HepG2 (cell line): ENCODE data around the gene GSC2. TPM values are rescaled to one million over a fixed set of nuclear protein-coding genes. Genes with fewer than 3 reads are reported as not detected.

Experiments used
- BRF2 ChIP-seq: sonication (generic); formaldehyde crosslinking; IDR thresholded peaks from 2 replicates; pipeline ENCODE4 v1.8.1; 2022; ENCODE audit warnings: mild to moderate bottlenecking, missing genetic modification reagents
- CENPT ChIP-seq: sonication (generic); formaldehyde crosslinking; IDR thresholded peaks from 2 replicates; pipeline ENCODE4 v1.8.0; 2022; ENCODE audit warnings: low read depth, mild to moderate bottlenecking, moderate library complexity, missing genetic modification reagents
- FIP1L1 ChIP-seq: fragments of 200-400 bp; formaldehyde crosslinking; IDR thresholded peaks from 2 replicates; pipeline ENCODE4 v1.6.1; 2018; ENCODE audit warnings: low read depth, mild to moderate bottlenecking, low read length, moderate library complexity, borderline replicate concordance; ENCODE audit not compliant: insufficient read depth
- FOXP1 ChIP-seq, 2 experiments: fragments of 450-650 bp in 1 of 2; IDR thresholded peaks; 2 replicates each; pipeline ENCODE4 v1.6.1; 2017 to 2018; ENCODE audit warnings: antibody characterized with exemption in 1 of 2
- HHEX ChIP-seq: IDR thresholded peaks from 2 replicates; pipeline ENCODE4 v1.6.1; 2016; ENCODE audit warnings: control low read depth
- JARID2 ChIP-seq: sonication (generic); formaldehyde crosslinking; IDR thresholded peaks from 2 replicates; pipeline ENCODE4 v1.8.1; 2023; ENCODE audit warnings: missing genetic modification reagents, inconsistent platforms; ENCODE audit not compliant: insufficient replicate concordance
- JUND ChIP-seq: sonication (generic); formaldehyde crosslinking; IDR thresholded peaks from 2 replicates; pipeline ENCODE4 v1.8.0; 2022; ENCODE audit warnings: mild to moderate bottlenecking, missing genetic modification reagents
- MAX ChIP-seq: IDR thresholded peaks from 2 replicates; pipeline ENCODE4 v1.6.1; 2012; ENCODE audit warnings: inconsistent platforms
- MTF1 ChIP-seq: sonication (generic); formaldehyde crosslinking; IDR thresholded peaks from 2 replicates; pipeline ENCODE4 v1.5.0; 2020; ENCODE audit warnings: missing genetic modification reagents
- PAX8 ChIP-seq: sonication (generic); formaldehyde crosslinking; IDR thresholded peaks from 2 replicates; pipeline ENCODE4 v1.8.0; 2022; ENCODE audit warnings: mild to moderate bottlenecking, missing genetic modification reagents, borderline replicate concordance
- PRDM15 ChIP-seq: sonication (generic); formaldehyde crosslinking; IDR thresholded peaks from 2 replicates; pipeline ENCODE4 v1.4.0; 2020; ENCODE audit warnings: missing genetic modification reagents
- SNAPC4 ChIP-seq: sonication (generic); formaldehyde crosslinking; IDR thresholded peaks from 2 replicates; pipeline ENCODE4 v1.4.0; 2020; ENCODE audit warnings: mild to moderate bottlenecking, missing genetic modification reagents
- SP5 ChIP-seq: IDR thresholded peaks from 2 replicates; pipeline ENCODE4 v1.6.1; 2016; ENCODE audit warnings: low read depth, borderline replicate concordance
- THAP8 ChIP-seq: sonication (generic); formaldehyde crosslinking; IDR thresholded peaks from 2 replicates; pipeline ENCODE4 v1.5.1; 2020; ENCODE audit warnings: missing genetic modification reagents, mild to moderate bottlenecking, borderline replicate concordance
- ZNF234 ChIP-seq: sonication (generic); formaldehyde crosslinking; conservative IDR thresholded peaks from 2 replicates; pipeline ENCODE4 v1.5.1; 2020; ENCODE audit warnings: mild to moderate bottlenecking, missing genetic modification reagents
- ZNF501 ChIP-seq: sonication (generic); formaldehyde crosslinking; IDR thresholded peaks from 2 replicates; pipeline ENCODE4 v1.5.1; 2020; ENCODE audit warnings: mild to moderate bottlenecking, moderate library complexity, missing genetic modification reagents
- ZNF7 ChIP-seq: IDR thresholded peaks from 2 replicates; pipeline ENCODE4 v1.6.1; 2016; ENCODE audit warnings: missing biosample characterization, missing genetic modification reagents
- ZNF768 ChIP-seq: sonication (generic); formaldehyde crosslinking; IDR thresholded peaks from 2 replicates; pipeline ENCODE4 v1.4.0; 2020; ENCODE audit warnings: missing genetic modification reagents
- polyA plus RNA-seq, 8 experiments: library from polyadenylated mRNA; depleted of rRNA in 3 of 8; stranded (reverse) in 7 of 8; unstranded in 1 of 8; fragments of >200 nt; fragmentation: Illumina TruSeq in 4 of 8; extraction: Trizol in 4 of 8; gene quantifications; 2 replicates each; pipeline versions ENCODE4 v1.2.1 to v1.2.3, GENCODE V29; 2011 to 2016; ENCODE audit warnings: low read depth in 4 of 8, missing spikeins in 1 of 8, mixed read lengths in 1 of 8; ENCODE audit not compliant: insufficient read depth in 1 of 8
- total RNA-seq, 5 experiments: library from RNA; depleted of rRNA; stranded (reverse); fragments of >200 nt; fragmentation: Illumina TruSeq; extraction: Trizol; gene quantifications; 2 replicates each; pipeline ENCODE4 v1.2.3, GENCODE V29; 2016; ENCODE audit warnings: low read depth in 1 of 5

Gene GSC2
- total and polyA plus RNA-seq, 2 of the 13 experiments (the other 11 are each of a cell fraction or from before 2014, with no cell fraction given) = not detected

- no peak for TF ChIP-seq SNAPC4 (CRISPR knock-in tag)
- 0 out of 2 replicates have a peak, but pooled peaks have one; percentile 28 for TF ChIP-seq ZNF501
- TF ChIP-seq HHEX (CRISPR knock-in tag) = no peak
- no peak for TF ChIP-seq CENPT (CRISPR knock-in tag)
- no peak for TF ChIP-seq JUND
- no peak for TF ChIP-seq PRDM15 (CRISPR knock-in tag)
- no peak for TF ChIP-seq PAX8 (CRISPR knock-in tag)
- peak; percentile 55; the same call in 1 of the 2 replicates for TF ChIP-seq MAX
- no peak for TF ChIP-seq ZNF7 (CRISPR knock-in tag)
- TF ChIP-seq BRF2 (CRISPR knock-in tag) = no peak
- no peak for TF ChIP-seq FOXP1 (IDR thresholded peaks at IDR 0.05)
- TF ChIP-seq FOXP1 (CRISPR knock-in tag; IDR thresholded peaks at IDR 0.05) = no peak
- no peak for TF ChIP-seq SP5 (CRISPR knock-in tag)
- TF ChIP-seq MTF1 (CRISPR knock-in tag) = no peak
- TF ChIP-seq FIP1L1 = no peak
- TF ChIP-seq THAP8 (CRISPR knock-in tag) = no peak
- TF ChIP-seq ZNF768 (CRISPR knock-in tag) = no peak
- no peak for TF ChIP-seq ZNF234
- no peak for TF ChIP-seq JARID2 (CRISPR knock-in tag)
Observed at GRCh38 chr22:19174106-19175025, 24.3 kb upstream of the GSC2 start (continued).
